GM19351 (cell line): ENCODE data around the gene FTH1.
"Not testable (repeated sequence)": the region's sequence is repeated elsewhere in the genome, so short reads cannot be mapped to it uniquely, and the experiment has no call there.

Experiments
- ATAC-seq: cut with Tn5 transposase; IDR thresholded peaks from one replicate; pipeline ENCODE4 v1.9.1; 2021; ENCODE audit warnings: mild to moderate bottlenecking, moderate library complexity; ENCODE audit not compliant: unreplicated experiment

The FTH1 gene

GRCh38 chr11:61964058-61964665 is 3.3 kb downstream of the FTH1 start:
- ATAC-seq = no peak

- no peak for ATAC-seq
These were observed 4.0 kb downstream of the FTH1 start for GRCh38 chr11:61963282-61964057.

- no peak for ATAC-seq
These were observed 4.5 kb downstream of the FTH1 start for GRCh38 chr11:61963016-61963281.

GRCh38 chr11:61962213-61963015 is 5.0 kb downstream of the FTH1 start:
- ATAC-seq = no peak

- no peak for ATAC-seq
These were observed 5.7 kb downstream of the FTH1 start for GRCh38 chr11:61961570-61962212.

- ATAC-seq = no peak
These were observed 6.9 kb downstream of the FTH1 start for GRCh38 chr11:61960532-61960931.

GRCh38 chr11:61959678-61960077 is 7.8 kb downstream of the FTH1 start:
- no peak for ATAC-seq

GRCh38 chr11:61959114-61959513 is 8.3 kb downstream of the FTH1 start:
- ATAC-seq = no peak

- no peak for ATAC-seq
These were observed 8.8 kb downstream of the FTH1 start for GRCh38 chr11:61958590-61958989.

GRCh38 chr11:61957021-61957770 is 10.2 kb downstream of the FTH1 start:
- ATAC-seq = no peak

- no peak for ATAC-seq
These were observed 11.0 kb downstream of the FTH1 start for GRCh38 chr11:61956191-61957020.

GRCh38 chr11:61955422-61956135 is 11.9 kb downstream of the FTH1 start:
- no peak for ATAC-seq

- no peak for ATAC-seq
These were observed 12.5 kb downstream of the FTH1 start for GRCh38 chr11:61954851-61955421.

- no peak for ATAC-seq
These were observed 13.2 kb downstream of the FTH1 start for GRCh38 chr11:61954106-61954850.

GRCh38 chr11:61953632-61954031 is 13.8 kb downstream of the FTH1 start:
- not testable (repeated sequence) for ATAC-seq

- ATAC-seq = no peak
These were observed 14.6 kb downstream of the FTH1 start for GRCh38 chr11:61952882-61953281.

- ATAC-seq = no peak
These were observed 15.8 kb downstream of the FTH1 start for GRCh38 chr11:61951484-61952135.

GRCh38 chr11:61950035-61950547 is 17.3 kb downstream of the FTH1 start, which contains the start of gene BEST1:
TSS of gene BEST1 (plus strand) at chr11:61950351. CDS start at chr11:61951807, 1,456 bp downstream.
- ATAC-seq = no peak
